ENCODE results near the gene RHEB. TPM values are rescaled to one million over a fixed set of nuclear protein-coding genes. Genes with fewer than 3 reads are reported as not detected.

The RHEB gene
- total and polyA plus RNA-seq, 2 of the 13 experiments (the other 11 are each of a cell fraction or from before 2014, with no cell fraction given), result 55.0 to 77.6 TPM

DNA sequence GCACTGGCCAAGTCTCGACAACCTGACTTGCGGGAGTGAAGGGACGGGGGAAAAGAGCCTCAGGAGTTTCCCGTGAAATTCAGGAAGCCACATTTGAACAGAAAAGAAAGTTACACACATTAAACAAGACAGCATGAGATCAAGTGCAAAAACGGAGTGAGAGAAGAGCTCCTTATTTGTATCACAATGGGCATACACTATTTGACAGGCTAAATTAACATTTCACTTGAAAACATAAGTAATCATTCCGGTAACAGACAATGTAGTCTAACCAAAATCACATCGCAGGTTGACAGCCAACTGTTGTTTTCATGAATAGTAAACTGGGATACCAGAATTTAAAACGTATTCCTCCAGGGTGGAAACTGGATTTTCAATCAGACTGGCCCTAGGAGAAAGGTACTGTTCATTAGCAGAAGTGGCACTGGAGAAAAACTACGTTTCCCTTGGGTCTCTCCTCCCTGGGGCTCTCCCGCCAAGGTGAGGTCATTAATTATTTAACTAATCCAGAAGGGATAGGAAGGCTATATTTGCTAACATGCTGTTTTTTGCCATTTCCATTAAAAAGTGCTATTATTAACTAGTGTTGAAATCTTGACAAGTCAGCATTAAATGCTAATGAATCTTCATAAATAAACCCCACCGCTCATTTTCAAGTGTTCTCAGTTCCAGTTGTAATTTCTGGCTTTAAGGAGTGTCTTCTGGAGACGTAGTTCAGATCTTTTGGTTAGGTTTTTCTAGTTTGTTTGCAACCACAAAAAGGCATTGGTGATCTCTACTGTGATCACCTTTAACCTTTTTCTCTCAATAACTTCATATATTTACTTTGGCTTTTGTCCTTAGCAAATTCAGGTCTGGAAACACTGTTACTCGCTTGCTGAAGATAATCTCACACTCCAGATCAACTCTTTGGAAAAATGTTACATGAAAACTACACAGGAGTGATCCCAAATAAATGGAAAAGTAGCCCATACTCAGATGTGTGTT is 25.1 kb downstream of the RHEB start:
- Histone ChIP-seq H2AFZ (ENCODE audit: low read length) (no peak overlapping the region), H3K4me3 (replicated peaks in 1 of 3; ENCODE audit: insufficient read depth in 1 of 3, low read depth in 2 of 3, low read length in 3 of 3) (no peak overlapping the region), H3K4me1 (ENCODE audit: insufficient read depth, low read length) (peaks cover 49% of the 10 kb centered on the region), H3K9ac (ENCODE audit: insufficient read depth, low read depth, low read length) (no peak overlapping the region), H3K79me2 (ENCODE audit: insufficient read depth, low read length) (peaks cover 76% of the 10 kb centered on the region), H3K27me3 (ENCODE audit: control insufficient read depth in 1 of 2, insufficient read depth in 2 of 2, low read length in 2 of 2) (no peaks in the 10 kb centered on the region), H3K36me3 (replicated peaks in 1 of 2; ENCODE audit: control insufficient read depth in 1 of 2, insufficient read depth in 2 of 2, low read length in 2 of 2) (peaks cover 2 to 12% of the 10 kb centered on the region in 2 experiments; a peak in 1 of 5 replicates), H3K27ac (ENCODE audit: extremely low read length, insufficient read depth, low read length) (no peak overlapping the region), H3K4me2 (ENCODE audit: low read depth, low read length) (peak overlapping the region; percentile 30; the same call in 1 of the 2 replicates), H4K20me1 (ENCODE audit: insufficient read depth, low read length) (peaks cover 71% of the 10 kb centered on the region), H3K9me3 (ENCODE audit: low read length) (no peaks in the 10 kb centered on the region)
- BruUV-seq (replicated peaks), result TSS peak; percentile 13
- in situ Hi-C loops (cut with HindIII; ENCODE audit: extremely low pct_ligation_motif_present, low pct_unique_long_range_greater_than_20kb), result no loop called here
- FAIRE-seq, result peak; percentile 59
- intact Hi-C loops (cut with micrococcal nuclease; ENCODE audit: unreplicated experiment), result no loop called here
- ChIA-PET CTCF (ENCODE audit: low intra/inter-chr PET ratio, low total read pairs) (no interaction called here), POLR2A (interaction anchor here (1.3 kb wide), 1 partner anchor 9 kb away, joined by 3 read pairs; no protein-coding TSS in a partner anchor)
- DNase-seq (ENCODE audit: low spot score), result peak; percentile 28
- 80% methylated on average over 13 of the region's 13 CpGs for WGBS (ENCODE audit: low lambda C conversion rate)
- ATAC-seq, result peak; percentile 56; the same call in 2 of the 3 replicates
- TF ChIP-seq, protein P1, sequence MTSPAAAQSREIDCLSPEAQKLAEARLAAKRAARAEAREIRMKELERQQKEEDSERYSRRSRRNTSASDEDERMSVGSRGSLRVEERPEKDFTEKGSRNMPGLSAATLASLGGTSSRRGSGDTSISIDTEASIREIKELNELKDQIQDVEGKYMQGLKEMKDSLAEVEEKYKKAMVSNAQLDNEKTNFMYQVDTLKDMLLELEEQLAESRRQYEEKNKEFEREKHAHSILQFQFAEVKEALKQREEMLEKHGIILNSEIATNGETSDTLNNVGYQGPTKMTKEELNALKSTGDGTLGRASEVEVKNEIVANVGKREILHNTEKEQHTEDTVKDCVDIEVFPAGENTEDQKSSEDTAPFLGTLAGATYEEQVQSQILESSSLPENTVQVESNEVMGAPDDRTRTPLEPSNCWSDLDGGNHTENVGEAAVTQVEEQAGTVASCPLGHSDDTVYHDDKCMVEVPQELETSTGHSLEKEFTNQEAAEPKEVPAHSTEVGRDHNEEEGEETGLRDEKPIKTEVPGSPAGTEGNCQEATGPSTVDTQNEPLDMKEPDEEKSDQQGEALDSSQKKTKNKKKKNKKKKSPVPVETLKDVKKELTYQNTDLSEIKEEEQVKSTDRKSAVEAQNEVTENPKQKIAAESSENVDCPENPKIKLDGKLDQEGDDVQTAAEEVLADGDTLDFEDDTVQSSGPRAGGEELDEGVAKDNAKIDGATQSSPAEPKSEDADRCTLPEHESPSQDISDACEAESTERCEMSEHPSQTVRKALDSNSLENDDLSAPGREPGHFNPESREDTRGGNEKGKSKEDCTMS (CRISPR knock-in tag; conservative IDR thresholded peaks at IDR 0.05), result no peak
- no peak for TF ChIP-seq SOX13 (IDR thresholded peaks at IDR 0.05)
- TF ChIP-seq SOX13 (CRISPR knock-in tag; conservative IDR thresholded peaks at IDR 0.05 in 1 of 2, IDR thresholded peaks at IDR 0.05 in 1 of 2), result peak in 1 of 2 experiments; percentile 15; a peak in 1 of 4 replicates
- TF ChIP-seq HHEX (CRISPR knock-in tag; IDR thresholded peaks at IDR 0.05), result peak; percentile 40; the same call in 1 of the 2 replicates
- TF ChIP-seq, protein P2, sequence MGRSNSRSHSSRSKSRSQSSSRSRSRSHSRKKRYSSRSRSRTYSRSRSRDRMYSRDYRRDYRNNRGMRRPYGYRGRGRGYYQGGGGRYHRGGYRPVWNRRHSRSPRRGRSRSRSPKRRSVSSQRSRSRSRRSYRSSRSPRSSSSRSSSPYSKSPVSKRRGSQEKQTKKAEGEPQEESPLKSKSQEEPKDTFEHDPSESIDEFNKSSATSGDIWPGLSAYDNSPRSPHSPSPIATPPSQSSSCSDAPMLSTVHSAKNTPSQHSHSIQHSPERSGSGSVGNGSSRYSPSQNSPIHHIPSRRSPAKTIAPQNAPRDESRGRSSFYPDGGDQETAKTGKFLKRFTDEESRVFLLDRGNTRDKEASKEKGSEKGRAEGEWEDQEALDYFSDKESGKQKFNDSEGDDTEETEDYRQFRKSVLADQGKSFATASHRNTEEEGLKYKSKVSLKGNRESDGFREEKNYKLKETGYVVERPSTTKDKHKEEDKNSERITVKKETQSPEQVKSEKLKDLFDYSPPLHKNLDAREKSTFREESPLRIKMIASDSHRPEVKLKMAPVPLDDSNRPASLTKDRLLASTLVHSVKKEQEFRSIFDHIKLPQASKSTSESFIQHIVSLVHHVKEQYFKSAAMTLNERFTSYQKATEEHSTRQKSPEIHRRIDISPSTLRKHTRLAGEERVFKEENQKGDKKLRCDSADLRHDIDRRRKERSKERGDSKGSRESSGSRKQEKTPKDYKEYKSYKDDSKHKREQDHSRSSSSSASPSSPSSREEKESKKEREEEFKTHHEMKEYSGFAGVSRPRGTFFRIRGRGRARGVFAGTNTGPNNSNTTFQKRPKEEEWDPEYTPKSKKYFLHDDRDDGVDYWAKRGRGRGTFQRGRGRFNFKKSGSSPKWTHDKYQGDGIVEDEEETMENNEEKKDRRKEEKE (IDR thresholded peaks at IDR 0.05), result no peak
- no peak for TF ChIP-seq HBP1 (CRISPR knock-in tag; IDR thresholded peaks at IDR 0.05; ENCODE audit: low read depth)
- TF ChIP-seq, protein P3, sequence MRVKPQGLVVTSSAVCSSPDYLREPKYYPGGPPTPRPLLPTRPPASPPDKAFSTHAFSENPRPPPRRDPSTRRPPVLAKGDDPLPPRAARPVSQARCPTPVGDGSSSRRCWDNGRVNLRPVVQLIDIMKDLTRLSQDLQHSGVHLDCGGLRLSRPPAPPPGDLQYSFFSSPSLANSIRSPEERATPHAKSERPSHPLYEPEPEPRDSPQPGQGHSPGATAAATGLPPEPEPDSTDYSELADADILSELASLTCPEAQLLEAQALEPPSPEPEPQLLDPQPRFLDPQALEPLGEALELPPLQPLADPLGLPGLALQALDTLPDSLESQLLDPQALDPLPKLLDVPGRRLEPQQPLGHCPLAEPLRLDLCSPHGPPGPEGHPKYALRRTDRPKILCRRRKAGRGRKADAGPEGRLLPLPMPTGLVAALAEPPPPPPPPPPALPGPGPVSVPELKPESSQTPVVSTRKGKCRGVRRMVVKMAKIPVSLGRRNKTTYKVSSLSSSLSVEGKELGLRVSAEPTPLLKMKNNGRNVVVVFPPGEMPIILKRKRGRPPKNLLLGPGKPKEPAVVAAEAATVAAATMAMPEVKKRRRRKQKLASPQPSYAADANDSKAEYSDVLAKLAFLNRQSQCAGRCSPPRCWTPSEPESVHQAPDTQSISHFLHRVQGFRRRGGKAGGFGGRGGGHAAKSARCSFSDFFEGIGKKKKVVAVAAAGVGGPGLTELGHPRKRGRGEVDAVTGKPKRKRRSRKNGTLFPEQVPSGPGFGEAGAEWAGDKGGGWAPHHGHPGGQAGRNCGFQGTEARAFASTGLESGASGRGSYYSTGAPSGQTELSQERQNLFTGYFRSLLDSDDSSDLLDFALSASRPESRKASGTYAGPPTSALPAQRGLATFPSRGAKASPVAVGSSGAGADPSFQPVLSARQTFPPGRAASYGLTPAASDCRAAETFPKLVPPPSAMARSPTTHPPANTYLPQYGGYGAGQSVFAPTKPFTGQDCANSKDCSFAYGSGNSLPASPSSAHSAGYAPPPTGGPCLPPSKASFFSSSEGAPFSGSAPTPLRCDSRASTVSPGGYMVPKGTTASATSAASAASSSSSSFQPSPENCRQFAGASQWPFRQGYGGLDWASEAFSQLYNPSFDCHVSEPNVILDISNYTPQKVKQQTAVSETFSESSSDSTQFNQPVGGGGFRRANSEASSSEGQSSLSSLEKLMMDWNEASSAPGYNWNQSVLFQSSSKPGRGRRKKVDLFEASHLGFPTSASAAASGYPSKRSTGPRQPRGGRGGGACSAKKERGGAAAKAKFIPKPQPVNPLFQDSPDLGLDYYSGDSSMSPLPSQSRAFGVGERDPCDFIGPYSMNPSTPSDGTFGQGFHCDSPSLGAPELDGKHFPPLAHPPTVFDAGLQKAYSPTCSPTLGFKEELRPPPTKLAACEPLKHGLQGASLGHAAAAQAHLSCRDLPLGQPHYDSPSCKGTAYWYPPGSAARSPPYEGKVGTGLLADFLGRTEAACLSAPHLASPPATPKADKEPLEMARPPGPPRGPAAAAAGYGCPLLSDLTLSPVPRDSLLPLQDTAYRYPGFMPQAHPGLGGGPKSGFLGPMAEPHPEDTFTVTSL (CRISPR knock-in tag; IDR thresholded peaks at IDR 0.05; ENCODE audit: borderline replicate concordance), result peak; percentile 50; the same call in 1 of the 2 replicates
- TF ChIP-seq ZNF383 (CRISPR knock-in tag; IDR thresholded peaks at IDR 0.05; ENCODE audit: borderline replicate concordance), result no peak
- no peak for TF ChIP-seq ZNF772 (CRISPR knock-in tag; IDR thresholded peaks at IDR 0.05)

Data from HepG2 (cell line).